Stimulated activated CD8-positive, alpha-beta memory T cell treated with anti-CD3 and anti-CD28 coated beads, Interleukin-7, amount 100 ng/mL, for 24 hours (primary cell): ENCODE results near the gene USP3.
A peak's percentile ranks its signal among the peaks of the same experiment; 100 is the strongest.
"Not testable (repeated sequence)": the region's sequence is repeated elsewhere in the genome, so short reads cannot be mapped to it uniquely, and the experiment has no call there.

Experiments used
- DNase-seq: peaks from one replicate; pipeline ENCODE4 v3.0.0-alpha.2; 2020; ENCODE audit warnings: low read depth

USP3 gene

GRCh38 chr15:63478243-63478642, 26.1 kb upstream of the USP3 start:
- DNase-seq: no peak

- no peak for DNase-seq
Observed at GRCh38 chr15:63480441-63480821, 24.0 kb upstream of the USP3 start.

- no peak for DNase-seq
Observed at GRCh38 chr15:63481105-63481810, 23.1 kb upstream of the USP3 start.

GRCh38 chr15:63482874-63483323, 21.5 kb upstream of the USP3 start:
- no peak for DNase-seq

DNA sequence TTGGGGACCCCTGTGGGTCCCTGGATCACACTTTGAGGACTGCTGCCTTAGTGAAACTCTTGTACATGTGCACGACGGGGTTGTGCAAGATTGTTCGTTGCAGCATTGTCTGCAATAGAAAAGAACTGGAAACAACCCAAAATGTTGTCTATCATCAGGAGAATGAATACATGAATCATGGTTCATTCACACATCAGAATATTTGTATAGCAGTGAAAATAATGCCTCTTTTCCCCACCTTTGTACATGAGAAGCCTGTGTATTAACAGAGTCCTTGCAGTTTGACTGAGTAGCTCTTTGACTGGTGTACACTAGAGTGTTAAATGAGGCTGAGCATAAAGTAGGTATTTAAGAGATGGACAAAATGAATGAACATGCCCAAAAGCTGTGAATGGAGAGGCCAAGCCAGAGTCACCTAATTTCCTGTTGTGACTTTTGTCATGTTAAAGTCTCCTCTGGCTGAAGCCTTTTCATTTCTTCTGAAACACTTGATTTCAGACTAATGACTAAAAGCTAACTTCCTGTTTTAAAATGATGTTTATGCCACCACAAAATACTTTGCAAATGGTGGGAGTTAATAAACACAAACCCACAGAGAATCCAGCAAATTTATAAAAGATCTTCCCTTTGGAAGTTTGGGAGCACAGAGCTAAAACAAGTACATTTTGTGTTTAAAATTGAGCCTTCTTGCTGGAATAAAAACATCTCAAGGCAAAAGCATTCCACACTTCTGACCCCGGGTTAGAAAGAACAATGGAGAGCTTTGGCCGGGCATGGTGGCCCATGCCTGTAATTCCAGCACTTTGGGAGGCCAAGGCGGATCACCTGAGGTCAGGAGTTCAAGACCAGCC, 20.6 kb upstream of the USP3 start:
- DNase-seq: no peak

DNA sequence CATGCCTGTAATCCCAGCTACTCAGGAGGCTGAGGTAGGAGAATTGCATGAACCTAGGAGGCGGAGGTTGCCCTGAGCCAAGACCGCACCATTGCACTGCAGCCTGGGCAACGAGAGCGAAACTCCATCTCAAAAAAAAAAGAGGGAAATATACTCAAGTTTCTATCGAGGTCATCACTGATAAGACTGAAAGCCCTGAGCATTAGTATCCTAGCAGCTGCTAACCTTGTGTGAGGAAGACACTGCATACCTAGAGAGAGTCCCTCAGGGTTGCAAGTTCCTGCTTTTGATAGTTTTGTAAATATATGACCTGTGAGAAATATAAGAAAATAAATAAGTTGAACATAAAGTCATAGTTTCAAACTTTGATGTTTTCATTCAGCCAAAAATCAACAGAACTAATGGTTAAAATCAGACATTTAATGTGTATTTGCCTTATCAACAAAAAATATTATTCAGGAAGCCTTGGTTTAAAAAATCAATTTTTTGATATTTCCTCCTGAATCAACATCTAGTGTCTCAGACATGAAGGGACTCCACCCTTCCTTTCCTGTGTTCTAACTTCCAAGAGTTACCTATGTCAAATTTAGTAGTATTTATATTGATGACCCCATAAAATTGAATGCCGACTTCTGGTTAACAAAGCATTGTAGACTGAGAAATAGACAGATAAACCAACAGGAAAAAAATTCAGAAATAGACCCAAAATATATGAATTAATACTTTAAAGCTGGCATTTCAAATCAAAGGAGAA, 19.8 kb upstream of the USP3 start:
- no peak for DNase-seq

GRCh38 chr15:63487076-63487757, 17.2 kb upstream of the USP3 start:
- DNase-seq: peak; percentile 82

DNA sequence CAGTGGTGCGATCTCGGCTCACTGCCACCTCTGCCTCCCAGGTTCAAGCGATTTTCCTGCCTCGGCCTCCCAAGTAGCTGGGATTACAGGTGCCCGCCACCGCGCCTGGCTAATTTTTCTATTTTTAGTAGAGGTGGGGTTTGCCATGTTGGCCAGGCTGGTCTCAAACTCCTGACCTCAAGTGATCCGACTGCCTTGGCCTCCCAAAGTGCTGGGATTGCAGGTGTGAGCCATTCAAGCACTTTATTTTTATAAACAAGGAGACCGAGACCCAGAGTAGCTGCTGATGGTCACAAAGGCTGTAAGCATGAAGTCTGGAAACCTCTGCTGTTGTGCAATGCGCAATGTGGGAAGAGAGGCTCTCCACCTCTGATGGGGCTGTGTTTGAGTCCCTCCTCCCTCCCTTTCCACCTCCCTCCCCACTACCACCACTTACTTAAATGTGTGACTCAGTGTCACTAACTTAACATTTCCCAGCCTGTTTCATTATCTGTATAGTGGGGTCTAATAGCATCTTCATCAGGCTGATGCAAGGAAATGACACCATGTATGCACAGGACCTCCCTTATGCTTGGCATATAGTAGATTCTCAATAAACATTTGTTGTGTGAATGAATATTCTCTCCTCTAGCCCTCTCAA, 16.5 kb upstream of the USP3 start:
- DNase-seq: not testable (repeated sequence)

GRCh38 chr15:63488398-63488960, 15.9 kb upstream of the USP3 start:
- DNase-seq: no peak

- no peak for DNase-seq
Observed at GRCh38 chr15:63489352-63489751, 15.0 kb upstream of the USP3 start.

DNA sequence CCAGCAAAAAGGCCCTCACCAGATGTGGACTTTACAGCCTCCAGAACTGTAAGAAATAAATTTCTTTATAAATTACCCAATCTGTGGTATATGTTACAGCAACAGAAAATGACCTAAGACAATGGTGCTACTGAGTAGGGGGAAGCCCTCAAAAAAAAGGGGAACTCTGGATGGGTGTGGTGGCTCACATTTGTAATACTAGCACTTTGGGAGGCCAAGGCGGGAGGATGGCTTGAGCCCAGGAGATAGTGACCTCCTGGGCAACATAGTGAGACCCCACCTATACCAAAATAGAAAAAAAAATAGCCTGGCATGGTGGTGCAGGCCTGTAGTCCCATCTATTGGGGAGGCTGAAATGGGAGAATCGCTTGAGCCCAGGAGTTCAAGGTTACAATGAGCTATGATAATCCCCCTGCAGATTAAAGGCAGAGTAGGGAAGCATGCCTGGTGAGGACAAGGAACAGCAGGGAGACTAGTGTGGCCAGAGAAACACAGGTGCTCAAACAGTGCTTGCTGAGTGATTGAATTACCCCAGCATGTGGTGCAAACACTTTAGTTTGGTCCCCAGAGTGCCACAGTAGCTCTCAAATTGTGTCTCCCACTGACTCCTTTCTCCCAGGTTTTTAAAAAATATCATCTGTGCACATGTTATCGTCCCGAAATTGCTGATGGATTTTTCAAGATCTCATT, 13.9 kb upstream of the USP3 start:
- DNase-seq: no peak

- DNase-seq: no peak
Observed at GRCh38 chr15:63491116-63491827, 13.1 kb upstream of the USP3 start.

DNA sequence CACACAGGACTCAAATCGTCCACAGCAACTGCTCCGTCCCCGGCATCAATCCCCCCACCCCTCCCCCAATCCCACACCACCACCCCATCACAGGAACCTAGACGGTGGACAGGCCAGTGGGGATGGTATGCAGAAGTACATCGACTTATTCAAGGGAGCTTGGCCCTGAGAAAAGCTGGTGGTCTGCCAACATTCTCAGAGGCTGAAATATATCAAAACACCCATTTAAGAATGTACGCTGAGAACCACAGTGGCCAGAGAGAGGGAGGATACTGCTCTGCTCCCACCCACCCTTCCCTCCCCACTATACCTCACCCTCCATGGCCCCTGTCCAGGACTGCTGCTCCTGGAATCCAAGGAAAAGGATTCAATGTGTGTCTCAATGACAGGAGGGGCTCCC, 12.4 kb upstream of the USP3 start:
- no peak for DNase-seq

- no peak for DNase-seq
Observed at GRCh38 chr15:63492541-63493077, 11.8 kb upstream of the USP3 start.

DNA sequence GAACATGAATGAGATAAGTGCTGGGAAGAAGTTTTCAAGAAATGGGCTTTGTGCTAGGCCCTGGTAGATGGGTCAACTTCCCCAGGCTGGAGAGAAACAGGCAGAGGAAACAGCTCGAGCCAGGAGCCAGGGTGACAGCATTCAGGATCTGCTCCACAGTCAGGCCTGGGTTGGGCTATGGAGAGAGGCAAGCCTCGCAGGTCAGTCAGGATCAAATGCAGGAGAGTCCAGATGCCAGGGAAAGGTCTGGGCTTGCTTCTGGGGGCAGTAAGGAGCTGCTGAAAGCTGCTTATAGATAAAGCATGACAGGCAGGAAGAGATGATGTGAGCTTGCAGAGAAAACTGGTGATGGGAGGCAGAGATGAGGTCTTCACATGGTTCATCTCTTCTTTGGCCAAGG, 11.0 kb upstream of the USP3 start:
- DNase-seq: no peak

DNA sequence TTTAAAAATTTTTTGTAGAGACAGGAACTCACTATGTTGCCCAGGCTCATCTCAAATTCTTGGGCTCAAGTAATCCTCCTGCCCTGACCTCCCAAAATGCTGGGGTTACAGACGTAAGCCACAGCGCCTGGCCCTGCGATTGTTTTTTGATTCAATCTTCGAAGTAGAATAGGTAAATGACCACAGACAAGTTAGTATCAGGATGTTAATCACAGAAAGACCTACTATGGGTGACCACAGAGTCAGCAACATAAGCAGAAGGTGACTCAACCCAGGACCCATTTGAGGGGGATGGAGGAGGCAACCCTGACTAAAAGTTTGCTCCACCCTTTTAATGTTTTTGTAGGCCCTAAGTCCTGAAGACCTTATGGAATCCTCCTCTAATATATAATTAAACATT, 10.0 kb upstream of the USP3 start:
- DNase-seq: no peak

- DNase-seq: no peak
Observed at GRCh38 chr15:63495343-63495742, 9.1 kb upstream of the USP3 start.

- no peak for DNase-seq
Observed at GRCh38 chr15:63495780-63496488, 8.5 kb upstream of the USP3 start.
